ENCODE measurements around the gene UST. TPM values are rescaled to one million over a fixed set of nuclear protein-coding genes. Genes with fewer than 3 reads are reported as not detected.

The UST gene
- total RNA-seq, 4 donors from 2014 or later, result 9.6 to 34.6 (median 25.9) TPM

DNA sequence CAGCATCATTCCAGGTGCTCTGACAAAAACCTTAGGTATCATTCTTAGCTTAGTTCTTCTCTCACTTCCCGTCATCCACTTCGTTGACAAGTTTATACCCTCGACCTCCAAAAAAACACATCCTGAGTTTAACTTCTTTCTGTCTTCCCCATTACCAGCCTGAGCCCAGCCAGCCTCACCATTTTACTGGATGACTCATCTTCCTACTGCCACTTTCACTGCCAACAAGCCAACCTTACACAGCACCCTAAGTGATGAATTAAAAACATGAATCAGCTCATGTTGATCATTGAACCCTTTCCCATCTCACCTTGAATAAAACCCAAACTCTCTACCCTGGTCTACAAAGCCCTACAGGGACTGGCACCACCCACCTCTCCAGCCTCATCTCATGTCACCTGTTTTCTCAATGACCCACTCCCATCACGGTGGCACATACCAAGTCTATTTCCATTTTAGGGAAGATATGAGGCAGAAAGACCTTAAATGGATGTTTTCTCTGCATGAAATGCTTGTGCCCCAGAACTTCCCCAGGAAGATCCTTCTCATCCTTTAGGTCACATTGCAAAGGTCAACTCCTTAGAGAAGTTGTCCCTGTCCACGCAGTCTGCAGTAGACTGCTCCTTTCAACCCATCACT, 9.9 kb upstream of the UST start:
- TF ChIP-seq, protein P1, sequence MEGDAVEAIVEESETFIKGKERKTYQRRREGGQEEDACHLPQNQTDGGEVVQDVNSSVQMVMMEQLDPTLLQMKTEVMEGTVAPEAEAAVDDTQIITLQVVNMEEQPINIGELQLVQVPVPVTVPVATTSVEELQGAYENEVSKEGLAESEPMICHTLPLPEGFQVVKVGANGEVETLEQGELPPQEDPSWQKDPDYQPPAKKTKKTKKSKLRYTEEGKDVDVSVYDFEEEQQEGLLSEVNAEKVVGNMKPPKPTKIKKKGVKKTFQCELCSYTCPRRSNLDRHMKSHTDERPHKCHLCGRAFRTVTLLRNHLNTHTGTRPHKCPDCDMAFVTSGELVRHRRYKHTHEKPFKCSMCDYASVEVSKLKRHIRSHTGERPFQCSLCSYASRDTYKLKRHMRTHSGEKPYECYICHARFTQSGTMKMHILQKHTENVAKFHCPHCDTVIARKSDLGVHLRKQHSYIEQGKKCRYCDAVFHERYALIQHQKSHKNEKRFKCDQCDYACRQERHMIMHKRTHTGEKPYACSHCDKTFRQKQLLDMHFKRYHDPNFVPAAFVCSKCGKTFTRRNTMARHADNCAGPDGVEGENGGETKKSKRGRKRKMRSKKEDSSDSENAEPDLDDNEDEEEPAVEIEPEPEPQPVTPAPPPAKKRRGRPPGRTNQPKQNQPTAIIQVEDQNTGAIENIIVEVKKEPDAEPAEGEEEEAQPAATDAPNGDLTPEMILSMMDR (IDR thresholded peaks at IDR 0.05; ENCODE audit: low read depth), result no peak

DNA sequence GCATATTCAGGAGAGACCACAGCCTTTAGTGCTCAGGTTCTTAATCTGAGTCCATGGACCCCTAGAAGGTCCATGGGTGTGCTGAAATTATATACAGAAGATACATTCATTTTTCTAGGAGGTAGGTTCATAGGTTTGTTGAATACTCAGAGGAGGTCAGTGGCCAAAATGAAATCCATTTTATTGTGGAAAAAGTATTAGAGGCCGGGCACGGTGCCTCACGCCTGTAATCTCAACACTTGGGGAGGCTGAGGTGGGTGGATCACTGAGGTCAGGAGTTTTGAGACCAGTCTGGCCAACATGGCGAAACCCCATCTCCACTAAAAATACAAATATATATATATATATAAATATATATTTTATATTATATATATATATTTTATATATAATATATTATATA, 9.0 kb upstream of the UST start:
- TF ChIP-seq, protein P1 (IDR thresholded peaks at IDR 0.05; ENCODE audit: low read depth), result no peak

DNA sequence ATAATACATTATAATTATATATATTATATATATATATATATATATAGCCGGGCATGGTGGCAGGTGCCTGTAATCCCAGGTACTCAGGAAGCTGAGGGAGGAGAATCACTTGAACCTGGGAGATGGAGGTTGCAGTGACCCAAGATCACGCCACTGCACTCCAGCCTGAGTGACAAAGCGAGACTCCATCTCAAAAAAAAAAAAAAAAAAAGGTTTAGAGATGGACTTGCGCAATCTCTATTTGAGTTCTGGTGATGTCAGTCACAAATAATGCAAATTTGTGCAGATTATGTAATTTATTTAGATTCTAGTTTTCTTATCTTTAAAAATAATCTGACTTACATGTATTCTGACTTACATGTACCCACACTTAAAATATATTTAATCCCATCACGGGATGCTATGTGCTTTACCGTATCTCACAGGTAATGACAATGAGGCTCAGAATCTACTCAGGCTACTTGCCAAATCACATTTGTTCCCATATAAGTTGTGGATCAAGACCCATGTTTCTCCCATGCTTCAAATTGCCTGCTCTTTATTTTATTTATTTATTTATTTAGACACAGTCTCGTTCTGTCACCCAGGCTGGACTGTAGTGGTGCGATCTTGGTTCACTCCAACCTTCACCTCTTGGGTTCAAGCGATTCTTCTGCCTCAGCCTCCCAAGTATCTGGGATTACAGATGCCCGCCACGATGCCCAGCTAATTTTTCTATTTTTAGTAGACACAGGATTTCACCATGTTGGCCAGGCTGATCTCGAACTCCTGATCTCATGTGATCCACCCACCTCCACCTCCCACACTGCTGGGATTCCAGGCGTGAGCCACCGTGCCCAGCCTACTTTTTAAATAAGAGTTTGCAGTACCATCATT, 7.6 kb upstream of the UST start:
- TF ChIP-seq, protein P1 (IDR thresholded peaks at IDR 0.05; ENCODE audit: low read depth), result no peak

DNA sequence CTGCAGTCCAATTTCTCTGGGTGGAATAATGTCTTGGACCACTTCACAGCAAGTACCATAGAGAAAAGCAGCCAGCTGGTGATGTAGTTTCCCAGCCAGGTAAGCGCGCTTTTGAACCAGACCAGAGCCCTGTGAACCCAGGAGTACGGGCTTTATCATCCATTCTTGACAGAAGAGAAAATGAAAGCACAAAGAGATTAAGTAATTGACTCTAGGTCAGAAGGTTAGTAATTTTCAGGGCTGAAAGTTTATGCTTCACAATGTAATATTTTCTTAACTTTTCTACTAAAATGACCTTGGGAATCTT, 7.1 kb upstream of the UST start:
- TF ChIP-seq, protein P1 (IDR thresholded peaks at IDR 0.05; ENCODE audit: low read depth), result no peak

DNA sequence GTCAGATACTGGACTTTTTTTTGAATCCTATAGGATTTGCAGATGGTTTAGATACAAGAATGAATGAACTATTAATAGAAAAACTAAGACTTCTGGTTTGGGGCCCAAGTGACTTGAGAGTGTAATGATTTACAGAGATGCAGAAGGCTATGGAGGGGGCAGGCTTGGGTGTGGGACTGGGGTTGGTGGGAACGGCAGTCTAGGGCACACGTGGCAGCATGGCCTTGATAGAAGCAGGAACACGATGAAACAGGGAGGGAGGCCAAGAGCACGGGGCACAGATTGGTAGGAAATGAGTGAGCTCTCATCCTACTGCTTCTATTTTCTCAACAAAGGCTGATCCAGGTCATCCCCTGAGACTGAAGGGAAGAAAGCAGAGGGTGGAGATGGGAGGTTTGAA, 3.4 kb upstream of the UST start:
- TF ChIP-seq, protein P1 (IDR thresholded peaks at IDR 0.05; ENCODE audit: low read depth), result no peak

DNA sequence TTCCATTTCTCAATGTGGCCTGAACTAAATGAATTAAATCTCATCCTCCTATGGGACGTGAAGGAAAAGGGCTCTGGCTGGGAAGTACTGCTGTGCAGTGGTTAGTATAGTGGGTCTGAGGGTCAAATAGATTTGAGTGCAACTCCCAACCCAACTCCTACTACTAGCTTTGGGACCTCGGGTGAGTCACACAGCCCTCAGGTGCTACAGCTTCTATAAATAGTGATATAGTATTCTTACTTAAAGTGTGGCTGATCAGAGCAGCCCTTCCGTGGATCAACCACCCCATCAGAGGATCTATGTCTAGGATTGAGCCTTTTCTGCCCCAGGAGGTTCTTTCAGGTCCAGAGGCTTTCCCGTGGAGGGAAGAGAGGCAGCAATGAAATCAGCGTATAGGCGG, 904 bp upstream of the UST start:
- TF ChIP-seq, protein P1 (IDR thresholded peaks at IDR 0.05; ENCODE audit: low read depth), result no peak

DNA sequence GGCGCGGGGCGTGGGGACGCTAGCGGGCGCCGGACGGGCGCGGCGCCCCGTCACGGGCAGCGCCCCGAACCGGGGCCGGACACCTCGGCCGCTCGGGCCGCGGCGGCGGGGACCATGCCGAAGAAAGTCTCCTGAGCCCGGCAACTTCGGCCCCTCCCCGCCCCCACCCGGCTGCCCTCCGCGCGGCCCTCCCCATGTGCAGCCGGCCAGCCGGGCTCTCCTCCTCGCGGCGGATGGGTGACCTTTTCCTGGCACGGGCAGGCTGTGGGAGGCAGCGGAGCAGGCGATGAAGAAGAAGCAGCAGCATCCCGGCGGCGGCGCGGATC, 278 bp downstream of the UST start:
- TF ChIP-seq, protein P1 (IDR thresholded peaks at IDR 0.05; ENCODE audit: low read depth), result no peak

Data from subcutaneous adipose tissue (tissue), 4 donors.